GM12891 (cell line): ENCODE data around the gene TRPC4AP.

Experiments used
- PAX5 ChIP-seq: IDR thresholded peaks from 2 replicates; pipeline ENCODE4 v1.6.1; 2011; ENCODE audit warnings: low read length, moderate library complexity, mild to moderate bottlenecking; ENCODE audit not compliant: insufficient read depth, severe bottlenecking
- POLR2A ChIP-seq: IDR thresholded peaks from 2 replicates; pipeline ENCODE4 v1.6.1; 2011; ENCODE audit warnings: low read depth, low read length, control low read depth
- POLR2AphosphoS5 ChIP-seq: IDR thresholded peaks from 2 replicates; pipeline ENCODE4 v1.6.1; 2011; ENCODE audit warnings: low read depth, low read length, control low read depth
- SPI1 ChIP-seq: IDR thresholded peaks from 2 replicates; pipeline ENCODE4 v1.6.1; 2011; ENCODE audit warnings: low read depth, low read length, control low read depth
- TAF1 ChIP-seq: IDR thresholded peaks from 2 replicates; pipeline ENCODE4 v1.6.1; 2011; ENCODE audit warnings: low read depth, low read length, control low read depth

DNA sequence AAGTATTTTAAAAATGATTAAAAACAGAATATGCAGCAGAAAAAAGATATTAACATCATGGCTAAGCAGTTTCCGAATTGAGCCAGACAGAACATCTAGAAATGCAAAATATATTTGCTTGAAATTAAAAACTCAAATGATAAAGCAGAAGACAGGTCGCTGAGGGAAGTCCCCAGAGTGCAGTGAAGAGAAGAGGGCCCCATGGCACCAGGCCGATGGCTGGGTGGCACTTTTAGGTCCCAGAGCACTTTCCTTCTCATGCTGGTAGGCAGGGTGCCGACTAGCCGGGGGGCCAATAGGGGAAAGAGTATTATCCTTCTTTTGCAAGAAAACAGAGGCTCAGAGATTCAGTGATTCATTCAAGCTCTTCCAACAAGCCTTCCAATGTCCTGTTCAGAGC lies 78.1 kb downstream of the TRPC4AP start:
- TF ChIP-seq POLR2A (no peak), POLR2AphosphoS5 (no peak), TAF1 (no peak), SPI1 (no peak), PAX5 (no peak)
